ENCODE results near the gene IL3RA.

- TF ChIP-seq CTCF (IDR thresholded peaks at IDR 0.05) (no peak), POLR2A (IDR thresholded peaks at IDR 0.05) (no peak)
Measured at GRCh38 chrX:1355131-1356046, 18.8 kb downstream of the IL3RA start.
